Keratinocyte (primary cell): ENCODE results near the gene RARS1.

Experiments
- CTCF ChIP-seq, 3 experiments: IDR thresholded peaks in 1 of 3; conservative IDR thresholded peaks in 1 of 3; optimal IDR thresholded peaks in 1 of 3; 2 replicates in 2 of 3; 3 replicates in 1 of 3; pipeline versions ENCODE3 to v1.5.1; 2011; ENCODE audit warnings: low read length in 3 of 3, mild to moderate bottlenecking in 3 of 3, moderate library complexity in 2 of 3, control low read depth in 1 of 3, inconsistent platforms in 1 of 3; ENCODE audit not compliant: insufficient read depth in 2 of 3; ENCODE audit errors: extremely low read depth in 1 of 3
- EZH2 ChIP-seq: IDR thresholded peaks from one replicate; pipeline ENCODE4 v1.6.1; 2012; ENCODE audit warnings: inconsistent platforms, mild to moderate bottlenecking, low read length, moderate library complexity

DNA sequence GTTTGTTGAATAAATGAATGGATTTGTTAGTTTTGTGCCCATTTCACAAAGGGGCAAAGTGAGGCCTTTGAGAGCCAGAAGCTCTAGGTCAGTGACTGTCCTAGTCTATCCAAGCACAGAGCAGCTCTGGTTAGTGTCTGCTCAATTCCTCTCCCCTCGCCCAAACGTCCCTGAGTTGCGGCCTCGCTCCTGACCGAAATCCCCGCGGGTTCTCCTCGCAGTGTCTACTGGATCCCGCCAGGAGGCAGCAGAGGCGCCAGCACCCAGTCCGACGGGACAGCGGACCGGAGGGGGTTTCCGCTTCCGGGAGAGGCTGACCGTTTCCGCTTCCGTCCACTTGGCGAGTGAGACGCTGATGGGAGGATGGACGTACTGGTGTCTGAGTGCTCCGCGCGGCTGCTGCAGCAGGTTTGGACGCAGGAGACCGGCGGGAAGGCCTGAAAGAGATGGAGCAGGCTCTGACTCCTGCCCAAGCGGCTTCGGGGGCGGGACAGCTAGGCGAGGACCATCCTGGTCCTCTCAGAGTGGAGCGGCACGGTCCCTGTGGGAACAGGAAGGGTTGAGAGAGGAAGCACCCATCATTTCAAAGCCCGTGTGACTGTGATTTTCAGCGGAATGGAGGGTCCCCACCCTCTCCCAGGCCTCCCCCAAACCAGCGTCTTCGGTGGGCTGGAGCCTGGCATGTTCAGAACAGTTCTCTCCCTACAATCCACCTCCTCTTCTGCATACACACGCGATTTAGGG is at the start of gene RARS1:
- TF ChIP-seq CTCF (optimal IDR thresholded peaks at IDR 0.05 in 1 of 3, IDR thresholded peaks at IDR 0.05 in 1 of 3, conservative IDR thresholded peaks at IDR 0.05 in 1 of 3; ENCODE audit: extremely low read depth in 1 of 3, insufficient read depth in 2 of 3, low read length in 3 of 3) (peak; percentile 96 to 99 (median 96)), EZH2 (no peak)
